Measurements from ENCODE around the gene KAZN.

GRCh38 chr1:14768582-14769304, 170.3 kb downstream of the KAZN start:
- TF ChIP-seq CTCF (IDR thresholded peaks at IDR 0.05) (no peak), POLR2A (IDR thresholded peaks at IDR 0.05) (no peak)
